ENCODE measurements around the gene PMM2.

The PMM2 gene

DNA sequence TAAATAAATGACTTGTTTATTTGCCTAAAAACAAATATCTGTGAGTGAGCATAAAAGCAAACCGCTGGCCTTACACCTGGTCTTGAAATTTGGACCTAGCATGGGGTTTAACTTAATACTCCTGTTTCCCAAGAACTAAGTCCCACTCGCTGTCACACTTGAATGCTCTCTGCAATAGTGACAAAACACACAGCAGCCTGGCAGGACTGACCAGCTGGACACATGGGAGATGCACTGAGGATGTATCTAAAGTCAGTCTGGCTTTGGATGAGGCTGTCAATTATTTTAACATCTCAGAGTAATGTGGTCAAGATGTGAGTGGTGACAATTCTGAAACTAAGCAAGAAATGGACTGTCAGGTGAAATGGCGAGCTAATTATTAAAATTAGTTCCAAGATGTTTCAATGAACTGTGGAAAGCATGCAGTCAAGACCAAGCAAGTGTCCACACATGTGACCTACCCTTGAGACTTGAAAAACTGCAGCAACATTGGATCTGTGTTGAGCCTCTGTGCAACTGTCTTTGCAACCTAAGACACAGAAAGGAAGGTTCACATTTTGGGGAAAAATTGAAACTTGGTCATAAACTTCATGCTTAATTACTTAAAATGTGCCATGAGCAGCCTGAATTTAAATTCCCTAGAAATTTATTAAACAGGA, 101.2 kb downstream of the PMM2 start:
- no peak overlapping the region for H3K4me3 ChIP-seq (ENCODE audit: low read depth, low read length)
- no peak for DNase-seq (ENCODE audit: low read depth)

Measured in skeletal muscle cell (primary cell).